D341Med (cell line): ENCODE results near the gene HOMER1.
A peak's percentile ranks its signal among the peaks of the same experiment; 100 is the strongest.

Experiments used
- DNase-seq: peaks from one replicate; pipeline ENCODE4 v3.0.0; 2012; ENCODE audit warnings: low spot score

The HOMER1 gene

GRCh38 chr5:79488775-79489174, 25.2 kb downstream of the HOMER1 start:
- no peak for DNase-seq

GRCh38 chr5:79488058-79488457, 25.9 kb downstream of the HOMER1 start:
- no peak for DNase-seq

GRCh38 chr5:79487251-79487650, 26.7 kb downstream of the HOMER1 start:
- no peak for DNase-seq

GRCh38 chr5:79486116-79486515, 27.8 kb downstream of the HOMER1 start:
- no peak for DNase-seq

GRCh38 chr5:79484731-79485130, 29.2 kb downstream of the HOMER1 start:
- DNase-seq, result no peak

- DNase-seq, result no peak
These were observed 32.4 kb downstream of the HOMER1 start for GRCh38 chr5:79481574-79481973.

- DNase-seq, result no peak
These were observed 32.9 kb downstream of the HOMER1 start for GRCh38 chr5:79480991-79481390.

GRCh38 chr5:79475152-79475466, 38.8 kb downstream of the HOMER1 start:
- DNase-seq, result no peak

- no peak for DNase-seq
These were observed 39.4 kb downstream of the HOMER1 start for GRCh38 chr5:79474367-79475151.

- DNase-seq, result no peak
These were observed 42.4 kb downstream of the HOMER1 start for GRCh38 chr5:79471556-79471955.

- DNase-seq, result peak; percentile 41
These were observed 49.1 kb downstream of the HOMER1 start for GRCh38 chr5:79464695-79465332.

- no peak for DNase-seq
These were observed 49.7 kb downstream of the HOMER1 start for GRCh38 chr5:79464278-79464677.

- no peak for DNase-seq
These were observed 54.3 kb downstream of the HOMER1 start for GRCh38 chr5:79459626-79460025.

GRCh38 chr5:79456890-79457583, 56.9 kb downstream of the HOMER1 start:
- DNase-seq, result no peak

- DNase-seq, result no peak
These were observed 57.5 kb downstream of the HOMER1 start for GRCh38 chr5:79456400-79456799.

- DNase-seq, result no peak
These were observed 59.9 kb downstream of the HOMER1 start for GRCh38 chr5:79454043-79454442.

GRCh38 chr5:79448336-79448735, 65.6 kb downstream of the HOMER1 start:
- no peak for DNase-seq

- no peak for DNase-seq
These were observed 77.1 kb downstream of the HOMER1 start for GRCh38 chr5:79436821-79437220.

- DNase-seq, result no peak
These were observed 77.7 kb downstream of the HOMER1 start for GRCh38 chr5:79436224-79436623.

GRCh38 chr5:79430196-79430595, 83.7 kb downstream of the HOMER1 start:
- no peak for DNase-seq

GRCh38 chr5:79423296-79423695, 90.6 kb downstream of the HOMER1 start:
- DNase-seq, result no peak

GRCh38 chr5:79420248-79420647, 93.7 kb downstream of the HOMER1 start:
- DNase-seq, result no peak

GRCh38 chr5:79418276-79418675, 95.7 kb downstream of the HOMER1 start:
- no peak for DNase-seq
